GF-D8 (cell line): Measurements from ENCODE around the gene TRNAU1AP.
"Not testable (repeated sequence)": the region's sequence is repeated elsewhere in the genome, so short reads cannot be mapped to it uniquely, and the experiment has no call there.

Experiments
- DNase-seq: peaks from one replicate; lab custom pipeline; 2025; lab: John Stamatoyannopoulos, UW

Gene TRNAU1AP

GRCh38 chr1:28577052-28577678 is 24.3 kb downstream of the TRNAU1AP start:
- no peak for DNase-seq

- DNase-seq: no peak
Measured at GRCh38 chr1:28577738-28578536, 25.1 kb downstream of the TRNAU1AP start.

GRCh38 chr1:28578696-28579218 is 25.9 kb downstream of the TRNAU1AP start:
- no peak for DNase-seq

GRCh38 chr1:28579401-28579800 is 26.5 kb downstream of the TRNAU1AP start:
- no peak for DNase-seq

- peak; percentile 14 for DNase-seq
Measured at GRCh38 chr1:28580722-28581530, 28.0 kb downstream of the TRNAU1AP start.

- DNase-seq: peak; percentile 91
Measured at GRCh38 chr1:28581531-28582247, 28.8 kb downstream of the TRNAU1AP start.

- DNase-seq: no peak
Measured at GRCh38 chr1:28582248-28582615, 29.3 kb downstream of the TRNAU1AP start.

- DNase-seq: not testable (repeated sequence)
Measured at GRCh38 chr1:28586585-28587391, 33.9 kb downstream of the TRNAU1AP start.

GRCh38 chr1:28591708-28592320 is 38.9 kb downstream of the TRNAU1AP start, which contains the start of gene RAB42:
Gene RAB42 (plus strand): TSS chr1:28592265. CDS start chr1:28592512, 247 bp downstream.
- DNase-seq: no peak

- DNase-seq: no peak
Measured at GRCh38 chr1:28592321-28593071, 39.6 kb downstream of the TRNAU1AP start.

GRCh38 chr1:28593988-28594356 is 41.1 kb downstream of the TRNAU1AP start:
- not testable (repeated sequence) for DNase-seq

- not testable (repeated sequence) for DNase-seq
Measured at GRCh38 chr1:28594686-28595411, 42.0 kb downstream of the TRNAU1AP start.

GRCh38 chr1:28595412-28596191 is 42.7 kb downstream of the TRNAU1AP start:
- no peak for DNase-seq

- DNase-seq: not testable (repeated sequence)
Measured at GRCh38 chr1:28596276-28596675, 43.4 kb downstream of the TRNAU1AP start.

- DNase-seq: no peak
Measured at GRCh38 chr1:28601696-28602095, 48.8 kb downstream of the TRNAU1AP start.

- DNase-seq: no peak
Measured at GRCh38 chr1:28602536-28603439, 49.9 kb downstream of the TRNAU1AP start.

- no peak for DNase-seq
Measured at GRCh38 chr1:28604411-28604810, 51.5 kb downstream of the TRNAU1AP start.
